Gastroesophageal sphincter (tissue), 3 donors: ENCODE measurements around the gene SWSAP1.

Experiments used
- CTCF ChIP-seq, 4 experiments: fragments of 200-600 bp in 2 of 4; fragments of 450-650 bp in 2 of 4; sonication (generic) in 1 of 4; IDR thresholded peaks; one replicate each; pipeline ENCODE4 v1.5.1; 2017 to 2019; ENCODE audit warnings: antibody characterized with exemption in 4 of 4, mild to moderate bottlenecking in 2 of 4, moderate library complexity in 2 of 4
- POLR2AphosphoS5 ChIP-seq: sonication (generic); formaldehyde crosslinking; IDR thresholded peaks from one replicate; pipeline ENCODE4 v1.6.1; 2017; ENCODE audit warnings: antibody characterized with exemption

GRCh38 chr19:11324748-11325389 is 49.6 kb upstream of the SWSAP1 start:
- no peak for TF ChIP-seq CTCF (IDR thresholded peaks at IDR 0.05)
- no peak for TF ChIP-seq POLR2AphosphoS5
